ENCODE data around the gene SUPT6H. TPM values are rescaled to one million over a fixed set of nuclear protein-coding genes. Genes with fewer than 3 reads are reported as not detected.

The SUPT6H gene
- total RNA-seq, 2 experiments from 2014 or later: 60.7 to 65.8 TPM

- no peak overlapping the region for H3K4me3 Mint-ChIP-seq
- H3K4me1 Mint-ChIP-seq: no peaks in the 10 kb centered on the region
- H3K27ac Mint-ChIP-seq: no peak overlapping the region
- H3K36me3 Mint-ChIP-seq (ENCODE audit: low read depth): peaks cover 85% of the 10 kb centered on the region
- no peak for DNase-seq
- CTCF ChIA-PET: no interaction called here
- no peaks in the 10 kb centered on the region for H3K9me3 Mint-ChIP-seq
- no peaks in the 10 kb centered on the region for H3K27me3 Mint-ChIP-seq
- POLR2A ChIA-PET: no interaction called here
These were observed 24.3 kb downstream of the SUPT6H start for GRCh38 chr17:28686296-28686695.

- Mint-ChIP-seq H3K27ac (no peak overlapping the region), H3K4me1 (no peaks in the 10 kb centered on the region)
These were observed 26.5 kb downstream of the SUPT6H start for GRCh38 chr17:28688481-28688880.

GRCh38 chr17:28689011-28689410, 27.0 kb downstream of the SUPT6H start:
- no peak for DNase-seq
- no peaks in the 10 kb centered on the region for H3K27me3 Mint-ChIP-seq
- H3K4me3 Mint-ChIP-seq: no peak overlapping the region
- CTCF ChIA-PET: no interaction called here
- H3K27ac Mint-ChIP-seq: no peak overlapping the region
- H3K36me3 Mint-ChIP-seq (ENCODE audit: low read depth): peaks cover 78% of the 10 kb centered on the region
- H3K9me3 Mint-ChIP-seq: no peaks in the 10 kb centered on the region
- H3K4me1 Mint-ChIP-seq: no peaks in the 10 kb centered on the region
- POLR2A ChIA-PET: no interaction called here

More at GRCh38 chr17:28688481-28688880, 26.5 kb downstream of the SUPT6H start:
- H3K27me3 Mint-ChIP-seq: no peaks in the 10 kb centered on the region
- no peaks in the 10 kb centered on the region for H3K9me3 Mint-ChIP-seq
- H3K36me3 Mint-ChIP-seq (ENCODE audit: low read depth): peaks cover 76% of the 10 kb centered on the region
- no peak for DNase-seq
- no peak overlapping the region for H3K4me3 Mint-ChIP-seq
- ChIA-PET CTCF (interaction anchor here (1.0 kb wide), 1 partner anchor 22 kb away, joined by 4 read pairs; no protein-coding TSS in a partner anchor), POLR2A (interaction anchor here (0.7 kb wide), 1 partner anchor 73 kb away, joined by 3 read pairs; no protein-coding TSS in a partner anchor)

GRCh38 chr17:28693869-28694268, 31.9 kb downstream of the SUPT6H start:
- H3K36me3 Mint-ChIP-seq (ENCODE audit: low read depth): peaks cover 74% of the 10 kb centered on the region
- H3K9me3 Mint-ChIP-seq: no peaks in the 10 kb centered on the region
- POLR2A ChIA-PET: interaction anchor here (1.5 to 2.0 kb wide), 2 partner anchors 12 to 17 kb away, joined by 4 to 6 read pairs; no protein-coding TSS in a partner anchor

GRCh38 chr17:28698253-28698941, 36.4 kb downstream of the SUPT6H start:
- Mint-ChIP-seq H3K4me1 (no peaks in the 10 kb centered on the region), H3K4me3 (no peak overlapping the region), H3K27me3 (no peaks in the 10 kb centered on the region), H3K36me3 (ENCODE audit: low read depth) (peaks cover 83% of the 10 kb centered on the region), H3K27ac (no peak overlapping the region), H3K9me3 (no peaks in the 10 kb centered on the region)
- ChIA-PET POLR2A (no interaction called here), CTCF (no interaction called here)
- no peak for DNase-seq

More at GRCh38 chr17:28693869-28694268, 31.9 kb downstream of the SUPT6H start:
- no peaks in the 10 kb centered on the region for H3K4me1 Mint-ChIP-seq
- H3K27ac Mint-ChIP-seq: no peak overlapping the region
- H3K4me3 Mint-ChIP-seq: no peak overlapping the region
- H3K27me3 Mint-ChIP-seq: no peaks in the 10 kb centered on the region
- no peak for DNase-seq
- CTCF ChIA-PET: no interaction called here

- no peak for DNase-seq
- no peaks in the 10 kb centered on the region for H3K4me1 Mint-ChIP-seq
- no peaks in the 10 kb centered on the region for H3K27me3 Mint-ChIP-seq
- H3K4me3 Mint-ChIP-seq: no peak overlapping the region
- H3K36me3 Mint-ChIP-seq (ENCODE audit: low read depth): peaks cover 74% of the 10 kb centered on the region
- POLR2A ChIA-PET: interaction anchor here (0.8 kb wide), 1 partner anchor 10 kb away, joined by 3 read pairs; no protein-coding TSS in a partner anchor
- CTCF ChIA-PET: interaction anchor here (1.3 kb wide), 1 partner anchor 11 kb away, joined by 3 read pairs; the partner anchor contains the start of gene PROCA1
- H3K27ac Mint-ChIP-seq: no peak overlapping the region
- H3K9me3 Mint-ChIP-seq: no peaks in the 10 kb centered on the region
These were observed 38.3 kb downstream of the SUPT6H start for GRCh38 chr17:28700278-28700677.

- Mint-ChIP-seq H3K36me3 (ENCODE audit: low read depth) (peaks cover 69% of the 10 kb centered on the region), H3K4me3 (no peak overlapping the region), H3K4me1 (no peaks in the 10 kb centered on the region), H3K9me3 (no peaks in the 10 kb centered on the region), H3K27me3 (no peaks in the 10 kb centered on the region), H3K27ac (no peak overlapping the region)
- ChIA-PET POLR2A (interaction anchor here (1.7 kb wide), 1 partner anchor 19 kb away, joined by 4 read pairs; the partner anchor contains the start of gene RPL23A), CTCF (interaction anchor here (1.3 kb wide), 1 partner anchor 10 kb away, joined by 3 read pairs; the partner anchor contains the start of gene PROCA1)
- DNase-seq: no peak
These were observed 39.0 kb downstream of the SUPT6H start for GRCh38 chr17:28700830-28701492.

GRCh38 chr17:28702026-28702751, 40.2 kb downstream of the SUPT6H start:
- CTCF ChIA-PET: interaction anchor here (0.6 kb wide), 1 partner anchor 25 kb away, joined by 4 read pairs; no protein-coding TSS in a partner anchor
- peaks cover 61% of the 10 kb centered on the region for H3K36me3 Mint-ChIP-seq (ENCODE audit: low read depth)
- H3K27ac Mint-ChIP-seq: no peak overlapping the region

GRCh38 chr17:28702752-28703150, 40.7 kb downstream of the SUPT6H start:
- H3K4me1 Mint-ChIP-seq: no peaks in the 10 kb centered on the region
- CTCF ChIA-PET: interaction anchor here (0.6 kb wide), 1 partner anchor 24 kb away, joined by 4 read pairs; no protein-coding TSS in a partner anchor
- H3K27ac Mint-ChIP-seq: no peak overlapping the region
- no peaks in the 10 kb centered on the region for H3K9me3 Mint-ChIP-seq
- no peak overlapping the region for H3K4me3 Mint-ChIP-seq
- H3K27me3 Mint-ChIP-seq: no peaks in the 10 kb centered on the region
- POLR2A ChIA-PET: interaction anchor here (1.0 to 2.6 kb wide), 3 partner anchors 9 to 103 kb away, joined by 3 to 11 read pairs (median 4); partner anchors contain the start of genes PROCA1 and RPL23A
- peaks cover 55% of the 10 kb centered on the region for H3K36me3 Mint-ChIP-seq (ENCODE audit: low read depth)
- no peak for DNase-seq

More at GRCh38 chr17:28702026-28702751, 40.2 kb downstream of the SUPT6H start:
- H3K4me3 Mint-ChIP-seq: no peak overlapping the region
- H3K4me1 Mint-ChIP-seq: no peaks in the 10 kb centered on the region
- POLR2A ChIA-PET: interaction anchor here (1.0 to 2.6 kb wide), 3 partner anchors 9 to 103 kb away, joined by 3 to 11 read pairs (median 4); partner anchors contain the start of genes PROCA1 and RPL23A
- DNase-seq: no peak
- H3K9me3 Mint-ChIP-seq: no peaks in the 10 kb centered on the region
- H3K27me3 Mint-ChIP-seq: no peaks in the 10 kb centered on the region

- Mint-ChIP-seq H3K27ac (no peak overlapping the region), H3K27me3 (no peaks in the 10 kb centered on the region), H3K9me3 (no peaks in the 10 kb centered on the region), H3K4me1 (no peaks in the 10 kb centered on the region), H3K4me3 (no peak overlapping the region), H3K36me3 (ENCODE audit: low read depth) (peaks cover 50% of the 10 kb centered on the region)
- POLR2A ChIA-PET: interaction anchor here (1.6 to 2.6 kb wide), 2 partner anchors 8 to 16 kb away, joined by 7 to 11 read pairs; partner anchors contain the start of genes PROCA1 and RPL23A
- DNase-seq: no peak
- CTCF ChIA-PET: no interaction called here
These were observed 41.7 kb downstream of the SUPT6H start for GRCh38 chr17:28703552-28704218.

- ChIA-PET CTCF (interaction anchor here (1.5 kb wide), 1 partner anchor 28 kb away, joined by 4 read pairs; no protein-coding TSS in a partner anchor), POLR2A (interaction anchor here (1.6 to 2.6 kb wide), 2 partner anchors 7 to 15 kb away, joined by 7 to 11 read pairs; partner anchors contain the start of genes PROCA1 and RPL23A)
- Mint-ChIP-seq H3K27me3 (no peaks in the 10 kb centered on the region), H3K27ac (no peak overlapping the region), H3K36me3 (ENCODE audit: low read depth) (peaks cover 45% of the 10 kb centered on the region), H3K9me3 (no peaks in the 10 kb centered on the region), H3K4me3 (no peak overlapping the region), H3K4me1 (no peaks in the 10 kb centered on the region)
- DNase-seq: no peak
These were observed 42.3 kb downstream of the SUPT6H start for GRCh38 chr17:28704219-28704858.
